ENCODE measurements around the gene TSSK6. TPM values are rescaled to one million over a fixed set of nuclear protein-coding genes. Genes with fewer than 3 reads are reported as not detected.
A peak's percentile ranks its signal among the peaks of the same experiment; 100 is the strongest.

TSSK6 gene
- total and polyA plus RNA-seq, 12 donors = 0.23 to 1.2 (median 0.45) TPM; not detected in 1

GRCh38 chr19:19528721-19529490 is 13.6 kb upstream of the TSSK6 start, which contains the start of gene YJEFN3:
YJEFN3 (plus strand) TSS chr19:19528911; CDS start chr19:19528933, 22 bp downstream.
- no peaks in the 10 kb centered on the region for H3K27me3 ChIP-seq
- peaks cover 0 to 52% (median 0%) of the 10 kb centered on the region in 9 donors for H3K36me3 ChIP-seq
- 37 to 56% methylated on average over 48 to 50 of the region's 50 CpGs for WGBS, 2 donors
- DNase-seq (peak in 1 of 2 donors; percentile 48), ATAC-seq (peak; percentile 5 to 51 (median 30))
- intact Hi-C loops (cut with DNase I) = no loop called here
- no peak for TF ChIP-seq CTCF (IDR thresholded peaks at IDR 0.05)
- H3K4me3 ChIP-seq = peak within 1 kb of the TSS in 3 of 10 donors; percentile 11 to 27 (median 26)
- H3K27ac ChIP-seq = no peak within 1 kb of the TSS
- H3K9me3 ChIP-seq = no peaks in the 10 kb centered on the region
- peaks cover 3 to 48% (median 9%) of the 10 kb centered on the region in 9 donors for H3K4me1 ChIP-seq

- peak in 1 of 8 donors; percentile 9 for ATAC-seq
- Histone ChIP-seq H3K27me3 (no peaks in the 10 kb centered on the region), H3K9me3 (no peaks in the 10 kb centered on the region), H3K4me1 (peaks cover 3 to 48% (median 9%) of the 10 kb centered on the region in 9 donors), H3K27ac (no peak overlapping the region), H3K4me3 (no peak overlapping the region), H3K36me3 (peaks cover 0 to 59% (median 0%) of the 10 kb centered on the region in 9 donors)
- 89 to 92% methylated on average over 27 of the region's 27 CpGs for WGBS, 2 donors
- intact Hi-C loops (cut with DNase I) = no loop called here
- no peak for TF ChIP-seq CTCF (IDR thresholded peaks at IDR 0.05)
- DNase-seq = no peak
Observed at GRCh38 chr19:19527674-19528625, 12.6 kb upstream of the TSSK6 start.

GRCh38 chr19:19527371-19527656 is 12.0 kb upstream of the TSSK6 start:
- peaks cover under 1 to 46% (median 7%) of the 10 kb centered on the region in 9 donors for H3K4me1 ChIP-seq
- TF ChIP-seq CTCF (IDR thresholded peaks at IDR 0.05) = no peak
- H3K27me3 ChIP-seq = no peaks in the 10 kb centered on the region
- DNase-seq (no peak), ATAC-seq (peak in 1 of 8 donors; percentile 2)
- no peak overlapping the region for H3K4me3 ChIP-seq
- no peak overlapping the region for H3K27ac ChIP-seq
- 94 to 96% methylated on average over 9 of the region's 9 CpGs for WGBS, 2 donors
- H3K9me3 ChIP-seq = no peaks in the 10 kb centered on the region
- intact Hi-C loops (cut with DNase I) = no loop called here
- H3K36me3 ChIP-seq = peaks cover 0 to 59% (median 0%) of the 10 kb centered on the region in 9 donors

Measured in heart right ventricle (tissue), 16 donors.